DMS 273 treated with DMSO at 0.1 percent for 48 hours (cell line): ENCODE results near the gene ZBTB7B.

Experiments used
- DNase-seq: peaks from one replicate; lab custom pipeline; 2025; lab: John Stamatoyannopoulos, UW

ZBTB7B gene

DNA sequence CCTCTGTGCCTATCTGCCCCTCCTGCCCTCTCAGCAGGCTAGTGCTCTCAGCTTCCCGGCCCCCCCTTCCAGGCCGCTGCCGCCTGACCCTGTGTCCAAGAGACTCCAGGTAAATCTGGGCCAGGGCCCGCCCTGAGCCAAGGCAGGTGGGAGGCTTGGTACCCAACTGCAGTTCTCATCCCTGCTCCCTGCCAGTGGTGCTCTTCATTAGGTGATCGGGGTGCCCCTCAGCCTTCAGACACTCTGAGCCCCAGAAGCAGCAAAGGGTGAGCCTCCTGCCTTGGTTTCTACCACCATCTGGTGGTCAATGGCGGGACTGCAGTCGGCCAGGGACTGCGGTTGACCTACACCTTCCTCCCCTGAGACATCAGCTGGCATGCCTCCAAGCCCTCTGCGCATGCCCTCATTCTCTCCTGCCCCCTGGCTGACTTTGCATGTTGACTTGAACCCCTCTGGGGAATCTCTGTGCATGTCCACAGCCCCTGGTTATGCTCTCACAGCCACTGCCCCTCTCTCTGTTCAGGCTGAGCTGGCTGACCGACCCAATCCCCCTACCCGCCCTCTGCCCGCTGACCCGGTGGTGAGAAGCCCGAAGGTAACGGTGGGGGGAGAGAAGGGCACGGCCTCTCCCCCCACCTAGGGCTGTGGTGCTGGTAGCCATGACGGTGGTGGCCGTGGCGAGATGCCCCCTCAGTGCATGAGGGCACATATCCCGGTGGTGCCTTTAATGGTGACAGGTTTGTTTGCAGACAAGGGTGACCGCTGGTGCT lies 59.0 kb downstream of the ZBTB7B start:
- DNase-seq, result peak; percentile 36

GRCh38 chr1:155062151-155062686 lies 59.6 kb downstream of the ZBTB7B start:
- DNase-seq, result no peak

DNA sequence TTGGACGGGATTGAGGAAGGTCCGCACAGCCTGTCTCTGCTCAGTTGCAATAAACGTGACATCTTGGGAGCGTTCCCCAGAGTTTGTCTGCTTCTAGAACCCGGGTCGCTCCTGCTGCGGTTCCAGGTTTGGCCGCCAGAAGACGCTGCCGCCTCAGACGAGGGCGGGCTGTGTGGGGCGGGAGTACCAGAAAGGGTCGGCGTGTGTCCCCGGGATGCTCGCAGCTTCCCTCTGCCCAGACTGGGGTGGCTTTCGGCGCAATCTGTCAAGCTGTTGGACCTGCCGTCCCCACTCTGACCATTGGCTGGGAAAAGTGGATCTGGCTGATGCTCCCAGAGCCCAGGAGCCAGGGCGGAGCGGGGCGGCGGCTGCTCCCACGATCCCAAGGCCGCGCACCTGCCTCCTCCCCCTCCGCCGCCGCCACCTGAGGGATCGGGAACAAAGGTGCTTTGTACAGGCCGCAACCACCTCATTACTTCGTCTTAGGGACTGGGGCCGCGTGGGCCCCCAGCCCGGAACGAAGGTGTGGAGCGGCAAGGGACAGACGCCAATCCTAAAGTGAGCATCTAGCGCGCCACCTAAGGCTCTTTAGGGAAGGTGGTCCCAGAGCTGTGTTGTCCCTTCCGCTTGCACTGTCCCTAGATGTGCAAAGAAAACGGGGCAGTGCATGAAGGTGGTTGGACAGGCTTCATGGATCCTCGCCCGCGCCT lies 60.3 kb downstream of the ZBTB7B start:
- peak; percentile 47 for DNase-seq

GRCh38 chr1:155063550-155064110 lies 61.0 kb downstream of the ZBTB7B start, which contains the start of gene EFNA4:
TSS of gene EFNA4 (plus strand) at chr1:155063740. CDS start at chr1:155063824, 84 bp downstream.
- peak; percentile 66 for DNase-seq

GRCh38 chr1:155064111-155064831 lies 61.7 kb downstream of the ZBTB7B start:
- DNase-seq, result no peak

GRCh38 chr1:155064832-155065429 lies 62.3 kb downstream of the ZBTB7B start:
- DNase-seq, result no peak

GRCh38 chr1:155066777-155067176 lies 64.2 kb downstream of the ZBTB7B start:
- no peak for DNase-seq
